GM19239 (cell line): ENCODE results near the gene PPL.

Source experiments
- DNase-seq: peaks from one replicate; pipeline ENCODE4 v3.0.0; 2011; ENCODE audit warnings: low spot score; ENCODE audit not compliant: insufficient read length
- FAIRE-seq: peaks from 2 replicates; lab custom pipeline; 2011; peaks lifted over from hg19 to GRCh38; lab: Jason Lieb, UNC

PPL gene

GRCh38 chr16:4837733-4838501, 99.0 kb downstream of the PPL start:
- FAIRE-seq: no peak
- DNase-seq: no peak

- FAIRE-seq (no peak), DNase-seq (no peak)
Measured at GRCh38 chr16:4836727-4837126, 100.2 kb downstream of the PPL start.

GRCh38 chr16:4833584-4833983, 103.4 kb downstream of the PPL start:
- FAIRE-seq (no peak), DNase-seq (no peak)

GRCh38 chr16:4832698-4833343, 104.1 kb downstream of the PPL start:
- FAIRE-seq (no peak), DNase-seq (no peak)
